HUES6 (cell line): ENCODE results near the gene ABTB2.

ENCODE experiments used
- H3K27ac ChIP-seq: 2 replicates; pipeline ENCODE4 v1.7.0; 2013; ENCODE audit warnings: low read depth, mild to moderate bottlenecking, low read length, inconsistent platforms
- H3K27me3 ChIP-seq: 2 replicates; pipeline ENCODE4 v1.6.1; 2013; ENCODE audit warnings: low read length; ENCODE audit not compliant: control insufficient read depth, insufficient read depth
- H3K36me3 ChIP-seq: 2 replicates; pipeline ENCODE4 v1.6.1; 2013; ENCODE audit warnings: low read length; ENCODE audit not compliant: control insufficient read depth, insufficient read depth
- H3K4me1 ChIP-seq: 2 replicates; pipeline ENCODE4 v1.6.1; 2013; ENCODE audit warnings: low read length; ENCODE audit not compliant: control insufficient read depth, insufficient read depth
- H3K4me3 ChIP-seq: 2 replicates; pipeline ENCODE4 v1.5.1; 2013; ENCODE audit warnings: low read depth, low read length
- H3K9ac ChIP-seq: one replicate; pipeline ENCODE4 v1.6.1; 2013; ENCODE audit warnings: mild to moderate bottlenecking, low read length
- H3K9me3 ChIP-seq: 2 replicates; pipeline ENCODE4 v1.6.1; 2013; ENCODE audit warnings: low read depth, low read length; ENCODE audit not compliant: control insufficient read depth, insufficient read depth

ABTB2 gene

DNA sequence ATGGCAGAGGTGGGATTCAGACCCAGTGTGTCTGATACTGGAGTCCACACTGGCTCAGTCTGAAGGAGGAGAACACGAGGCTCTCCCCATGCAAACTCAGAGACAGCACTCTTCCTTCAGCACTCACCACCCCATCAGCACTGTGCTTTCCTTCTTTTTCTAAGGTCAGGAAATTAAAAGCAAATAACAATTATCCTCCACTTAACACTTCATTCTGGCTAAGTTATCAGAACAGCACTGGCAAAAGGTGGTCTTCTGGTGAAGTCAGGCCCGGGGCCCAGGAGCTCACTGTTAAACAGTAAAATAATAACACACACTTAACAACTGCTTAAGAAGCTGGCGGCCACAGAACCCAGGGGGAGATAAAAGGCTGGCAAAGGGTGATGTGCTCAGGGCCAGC, 145.2 kb downstream of the ABTB2 start:
- no peaks in the 10 kb centered on the region for H3K36me3 ChIP-seq
- no peak overlapping the region for H3K4me3 ChIP-seq
- no peak overlapping the region for H3K27ac ChIP-seq
- no peaks in the 10 kb centered on the region for H3K9me3 ChIP-seq
- no peaks in the 10 kb centered on the region for H3K27me3 ChIP-seq
- peaks cover 12% of the 10 kb centered on the region; the same call in 1 of the 2 replicates for H3K4me1 ChIP-seq
- no peak overlapping the region for H3K9ac ChIP-seq

DNA sequence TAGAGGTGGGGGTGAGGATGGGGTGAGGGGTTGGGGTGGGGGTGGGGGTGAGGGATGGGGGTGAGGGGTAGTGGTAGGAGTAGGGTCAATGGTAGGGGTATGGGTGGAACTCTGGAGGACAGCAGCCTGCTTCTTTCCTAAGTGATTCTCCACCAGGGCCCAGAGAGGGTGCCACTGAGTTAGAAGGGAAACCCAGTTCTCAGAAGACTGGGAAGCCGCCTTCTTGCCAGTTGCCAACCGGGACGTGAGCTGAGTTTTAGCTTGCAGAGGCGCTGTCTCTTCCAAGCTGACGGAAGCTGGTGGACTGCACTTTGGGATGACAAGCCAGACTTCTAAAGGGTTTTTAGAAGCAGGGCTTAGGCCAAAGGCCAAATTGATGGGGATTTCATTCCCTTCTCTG, 148.0 kb downstream of the ABTB2 start:
- Histone ChIP-seq H3K27me3 (no peaks in the 10 kb centered on the region), H3K4me1 (peaks cover 21% of the 10 kb centered on the region), H3K9ac (no peak overlapping the region), H3K27ac (no peak overlapping the region), H3K9me3 (no peaks in the 10 kb centered on the region), H3K36me3 (no peaks in the 10 kb centered on the region), H3K4me3 (no peak overlapping the region)

DNA sequence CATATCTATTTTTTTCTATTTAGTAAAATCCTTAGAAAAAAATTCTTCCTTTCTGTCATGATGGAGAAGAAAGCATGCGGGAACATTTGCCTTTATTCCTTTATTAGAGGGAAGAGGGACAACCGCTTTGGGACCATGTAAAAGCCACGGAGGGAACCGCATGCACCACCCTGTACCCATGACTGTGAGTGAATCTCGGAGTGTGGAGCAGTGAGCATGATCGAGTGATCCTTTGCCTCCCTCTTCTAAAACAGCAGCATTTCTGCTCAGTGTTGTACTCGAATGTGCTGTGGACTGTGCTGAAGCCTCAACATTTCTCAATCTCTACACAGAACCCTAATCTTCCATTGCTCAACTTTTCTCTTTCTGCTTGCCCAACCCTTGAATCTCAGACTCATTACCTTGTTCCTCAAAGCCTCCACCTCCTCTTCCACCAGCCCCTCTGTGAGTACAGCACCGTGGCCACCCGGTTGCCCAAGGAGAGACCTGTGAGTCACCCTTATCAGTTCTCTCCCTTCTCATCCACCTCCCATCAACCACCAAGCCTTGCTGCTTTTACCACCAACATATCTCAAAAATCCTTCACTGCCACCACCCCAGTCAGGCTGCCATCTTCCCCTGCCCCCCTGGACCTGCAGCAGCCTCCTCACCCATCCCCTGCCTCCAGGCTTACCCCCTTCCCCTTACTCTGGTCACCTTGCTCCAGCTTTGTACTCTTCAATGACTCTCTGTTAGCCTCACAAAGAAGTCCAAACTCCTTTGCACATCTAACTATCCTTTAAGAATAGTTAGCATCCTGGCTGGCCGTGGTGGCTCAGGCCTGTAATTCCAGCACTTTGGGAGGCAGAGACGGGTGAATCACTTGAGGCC, 149.3 kb downstream of the ABTB2 start:
- Histone ChIP-seq H3K4me3 (no peak overlapping the region), H3K4me1 (peaks cover 33% of the 10 kb centered on the region), H3K9me3 (no peaks in the 10 kb centered on the region), H3K27ac (no peak overlapping the region), H3K27me3 (no peaks in the 10 kb centered on the region), H3K9ac (no peak overlapping the region), H3K36me3 (no peaks in the 10 kb centered on the region)

DNA sequence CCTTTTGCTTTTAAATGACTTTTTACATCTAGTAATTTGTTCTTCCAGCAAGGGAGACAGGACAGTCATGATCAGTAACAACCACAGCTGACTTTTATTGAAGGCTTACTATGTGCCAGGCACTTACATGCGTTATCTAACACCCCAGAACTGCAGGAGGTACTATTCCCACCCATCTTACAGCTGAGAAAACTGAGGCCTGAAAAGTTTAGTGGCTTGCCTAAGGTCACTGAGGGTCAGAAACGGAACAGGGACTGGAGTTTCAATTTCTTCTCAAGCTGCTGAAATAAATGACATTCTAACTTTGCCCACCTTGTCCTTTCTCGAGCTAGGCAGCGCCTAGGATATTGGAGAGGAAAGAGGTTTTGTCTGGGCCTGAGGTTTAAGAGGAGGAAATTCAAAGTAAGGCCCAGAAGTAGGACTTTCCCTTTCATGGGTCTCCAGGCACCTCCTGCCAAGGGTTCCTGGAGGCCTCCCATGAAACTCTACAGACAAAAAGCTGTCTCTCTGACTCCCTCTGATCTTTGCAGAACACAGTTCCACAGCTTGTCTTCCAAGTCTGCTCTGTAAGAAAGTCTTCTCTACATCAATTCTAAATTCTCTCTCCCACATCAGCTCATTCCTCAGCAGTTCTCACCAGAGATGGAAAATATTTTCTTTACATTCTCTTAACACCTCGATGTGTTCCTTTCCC, 150.2 kb downstream of the ABTB2 start:
- peaks cover 38% of the 10 kb centered on the region for H3K4me1 ChIP-seq
- H3K9ac ChIP-seq = no peak overlapping the region
- H3K27ac ChIP-seq = no peak overlapping the region
- H3K27me3 ChIP-seq = no peaks in the 10 kb centered on the region
- H3K9me3 ChIP-seq = no peaks in the 10 kb centered on the region
- no peak overlapping the region for H3K4me3 ChIP-seq
- no peaks in the 10 kb centered on the region for H3K36me3 ChIP-seq

DNA sequence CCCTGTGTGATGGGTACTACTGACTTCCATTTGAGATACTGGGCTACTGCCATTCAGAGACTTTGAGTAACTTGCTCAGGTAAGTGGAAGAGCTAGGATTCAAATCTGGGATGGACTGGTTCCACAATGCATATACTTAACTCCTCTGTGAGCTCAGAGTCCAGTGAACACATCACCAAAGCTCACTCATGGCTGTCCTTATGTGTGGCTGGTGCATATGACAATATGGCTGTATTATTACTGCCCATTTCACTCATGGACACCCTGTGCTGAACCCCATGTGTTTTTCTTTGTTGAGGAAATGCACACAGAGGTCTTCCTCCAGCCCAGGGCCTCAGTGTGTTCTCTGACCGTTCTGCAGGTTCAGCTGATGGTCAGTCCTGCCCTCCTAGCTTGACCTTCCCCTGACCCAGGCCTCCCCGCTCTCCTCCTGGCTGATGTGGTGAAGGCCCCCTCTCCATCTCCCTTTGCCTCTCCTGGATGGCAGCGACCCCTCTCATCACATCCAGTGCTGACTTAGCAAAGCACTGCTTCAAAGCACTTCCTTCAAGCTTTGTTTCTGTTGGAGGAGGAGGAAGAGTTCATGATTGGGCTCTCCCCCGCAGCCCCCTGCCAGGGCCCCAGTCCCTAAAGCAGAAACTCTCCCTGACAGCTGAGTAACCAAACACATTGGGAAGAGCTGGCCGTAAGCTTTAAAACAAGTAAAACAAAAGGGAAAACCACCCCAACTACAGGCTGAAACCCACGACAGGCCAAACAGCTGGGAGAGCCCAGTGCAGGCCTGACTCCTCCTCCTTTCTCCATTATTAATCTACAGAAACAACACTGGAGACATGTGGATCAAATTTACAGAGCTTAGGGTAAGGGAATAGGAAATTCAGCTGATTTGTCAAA, 151.2 kb downstream of the ABTB2 start:
- Histone ChIP-seq H3K9me3 (no peaks in the 10 kb centered on the region), H3K27me3 (no peaks in the 10 kb centered on the region), H3K4me3 (no peak overlapping the region), H3K27ac (no peak overlapping the region), H3K4me1 (peaks cover 38% of the 10 kb centered on the region), H3K9ac (no peak overlapping the region), H3K36me3 (no peaks in the 10 kb centered on the region)

DNA sequence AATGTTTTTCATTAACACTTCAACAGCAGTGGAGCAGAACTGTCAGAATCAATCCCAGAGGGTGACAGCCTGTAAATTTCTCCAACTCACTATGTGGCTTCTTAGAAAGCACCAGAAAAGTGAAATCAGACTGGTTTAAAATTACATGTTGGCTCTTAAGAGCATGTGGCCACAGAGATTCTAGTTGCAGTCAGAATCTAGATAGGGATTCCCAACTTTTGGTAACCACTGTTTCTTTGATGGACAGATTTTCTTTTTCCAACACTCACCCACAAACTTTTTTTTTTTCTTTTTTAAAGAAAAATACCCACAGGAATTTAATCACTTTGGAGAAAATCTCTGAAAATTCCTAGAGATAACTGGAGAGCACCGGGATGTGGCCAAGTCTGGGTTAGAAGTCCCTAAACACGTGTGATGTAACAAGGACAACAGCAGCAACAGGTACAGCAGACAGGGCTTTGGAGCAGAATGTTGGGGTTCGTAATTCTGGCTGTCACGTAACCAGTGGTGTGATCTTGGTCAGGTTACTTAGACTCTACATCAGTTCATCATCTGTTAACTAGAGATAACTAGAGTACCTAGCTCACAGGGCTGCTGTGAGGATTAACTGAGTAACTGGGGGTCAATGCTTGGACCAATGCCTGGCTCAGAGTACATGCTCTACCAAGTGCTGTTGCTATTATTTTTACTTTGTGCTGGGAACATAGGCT, 152.3 kb downstream of the ABTB2 start:
- no peak overlapping the region for H3K27ac ChIP-seq
- H3K4me3 ChIP-seq = no peak overlapping the region
- no peak overlapping the region for H3K9ac ChIP-seq
- no peaks in the 10 kb centered on the region for H3K27me3 ChIP-seq
- H3K36me3 ChIP-seq = no peaks in the 10 kb centered on the region
- peaks cover 39% of the 10 kb centered on the region for H3K4me1 ChIP-seq
- H3K9me3 ChIP-seq = no peaks in the 10 kb centered on the region

DNA sequence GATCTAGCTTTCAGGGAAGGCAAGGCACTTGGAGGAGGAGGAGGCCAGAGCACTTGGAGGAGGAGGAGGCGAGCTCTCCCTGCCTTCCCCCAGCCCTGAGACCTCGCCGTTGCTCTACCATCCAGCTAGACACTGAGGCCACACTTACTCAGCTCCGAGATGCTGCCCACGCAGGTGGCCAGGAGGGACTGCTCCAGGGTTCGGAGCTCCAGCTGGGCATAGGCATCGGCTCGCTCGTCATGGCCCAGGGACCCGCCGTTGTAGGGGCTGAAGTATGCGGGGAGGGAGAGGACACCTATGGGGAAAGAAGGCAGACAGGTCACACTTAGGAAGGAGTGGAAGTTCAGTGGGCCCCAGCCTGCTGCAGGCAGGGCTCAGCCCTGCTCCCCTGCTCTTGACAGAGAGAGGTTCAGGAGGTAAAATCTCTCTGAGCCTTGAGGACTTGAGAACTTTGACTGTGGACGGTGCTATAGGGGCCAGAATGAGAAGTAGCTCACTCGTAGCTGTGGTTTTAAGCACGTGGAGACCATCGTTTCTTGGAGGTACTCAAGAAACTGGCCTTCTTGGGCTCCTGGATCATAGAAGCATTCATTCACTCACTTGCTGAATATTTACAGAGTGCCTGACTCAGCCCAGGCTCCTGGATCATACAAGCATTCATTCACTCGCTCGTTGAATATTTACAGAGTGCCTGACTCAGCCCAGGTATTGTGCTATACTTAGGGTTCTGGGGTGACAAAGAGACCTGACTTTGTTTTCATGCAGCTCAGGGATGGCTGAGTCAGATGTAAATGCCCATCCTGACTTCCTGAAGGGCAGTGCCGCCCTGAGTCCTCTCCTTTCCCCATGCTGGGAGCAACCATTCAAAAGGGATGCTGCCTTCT, 153.2 kb downstream of the ABTB2 start:
- Histone ChIP-seq H3K9me3 (no peaks in the 10 kb centered on the region), H3K27me3 (no peaks in the 10 kb centered on the region), H3K4me1 (peaks cover 40% of the 10 kb centered on the region)

DNA sequence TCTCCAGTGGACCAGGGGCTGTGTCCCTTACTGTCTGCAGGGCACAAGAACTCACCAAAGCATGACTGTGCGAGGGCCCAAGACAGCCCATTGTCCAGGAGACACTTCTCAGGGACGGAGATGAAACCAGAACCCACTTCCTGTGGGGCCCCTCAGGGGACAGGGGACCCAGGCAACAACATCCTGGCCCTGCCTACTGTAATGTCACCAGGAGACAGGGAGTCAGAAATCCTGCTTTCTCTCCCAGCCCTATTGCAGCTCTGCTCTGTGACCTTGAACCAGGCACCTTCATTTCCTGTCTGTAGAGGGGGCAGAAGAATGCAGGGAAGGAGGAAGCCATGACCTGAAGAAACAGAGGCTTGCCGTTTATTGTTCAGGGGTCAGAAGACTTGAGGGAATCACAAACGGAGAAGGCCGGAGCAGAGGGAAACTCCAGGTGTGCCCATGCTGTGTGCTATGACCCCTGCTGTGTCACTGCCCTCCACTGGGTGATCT, 154.4 kb downstream of the ABTB2 start:
- Histone ChIP-seq H3K36me3 (no peaks in the 10 kb centered on the region), H3K9ac (no peak overlapping the region), H3K4me3 (no peak overlapping the region), H3K27ac (no peak overlapping the region), H3K4me1 (peaks cover 39% of the 10 kb centered on the region), H3K9me3 (no peaks in the 10 kb centered on the region), H3K27me3 (no peaks in the 10 kb centered on the region)

More for the DNA sequence above, 153.2 kb downstream of the ABTB2 start:
- H3K9ac ChIP-seq = no peak overlapping the region
- no peak overlapping the region for H3K27ac ChIP-seq
- no peak overlapping the region for H3K4me3 ChIP-seq
- H3K36me3 ChIP-seq = no peaks in the 10 kb centered on the region

DNA sequence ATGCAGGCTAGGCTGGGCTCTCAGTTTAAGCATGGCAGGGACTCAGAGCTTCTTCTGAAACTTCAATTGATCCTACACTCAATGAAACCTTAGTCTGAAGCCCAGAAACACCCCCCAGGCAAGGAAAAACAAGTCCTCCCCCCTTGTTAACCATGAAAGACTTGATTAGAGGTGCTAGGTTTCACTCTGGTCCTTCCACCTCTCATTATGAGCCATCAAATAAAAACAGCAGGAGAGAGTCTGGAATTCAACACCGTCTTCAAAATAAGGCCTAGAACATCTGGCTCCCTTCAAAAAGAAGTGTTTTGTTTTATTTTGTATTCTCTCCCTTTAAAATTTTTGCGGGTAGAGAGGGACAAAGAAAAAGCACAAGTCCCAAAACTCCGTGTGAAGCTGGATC, 156.7 kb downstream of the ABTB2 start:
- no peak overlapping the region for H3K4me3 ChIP-seq
- H3K9ac ChIP-seq = no peak overlapping the region
- H3K9me3 ChIP-seq = no peaks in the 10 kb centered on the region
- H3K27ac ChIP-seq = no peak overlapping the region
- H3K27me3 ChIP-seq = no peaks in the 10 kb centered on the region
- peaks cover 31% of the 10 kb centered on the region for H3K4me1 ChIP-seq
- H3K36me3 ChIP-seq = no peaks in the 10 kb centered on the region

DNA sequence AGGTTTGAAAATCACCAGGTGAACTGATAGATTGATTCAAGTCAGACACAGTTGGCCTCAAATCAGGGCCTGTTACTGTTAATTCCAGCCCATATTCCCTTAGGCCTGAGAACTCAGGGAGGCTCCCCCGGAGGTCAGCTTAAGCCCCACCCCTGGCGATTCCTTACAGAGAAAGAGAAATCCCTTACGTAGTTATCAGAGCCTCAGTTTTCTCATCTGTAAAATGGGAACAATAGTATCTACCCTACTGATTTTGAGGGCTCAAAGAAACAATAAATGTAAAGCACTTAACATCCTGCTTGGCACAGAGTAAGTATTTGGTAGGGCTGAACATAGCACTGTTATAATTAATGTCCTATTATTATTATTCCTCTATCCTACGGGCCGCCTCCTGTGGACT, 158.3 kb downstream of the ABTB2 start:
- H3K9me3 ChIP-seq = no peaks in the 10 kb centered on the region
- H3K27me3 ChIP-seq = no peaks in the 10 kb centered on the region
- no peaks in the 10 kb centered on the region for H3K36me3 ChIP-seq
- H3K4me1 ChIP-seq = peaks cover 32% of the 10 kb centered on the region
- no peak overlapping the region for H3K27ac ChIP-seq
- H3K4me3 ChIP-seq = no peak overlapping the region
- H3K9ac ChIP-seq = no peak overlapping the region
